Fibroblast of lung (primary cell): ENCODE measurements around the gene KNTC1.
"Not testable (repeated sequence)": the region's sequence is repeated elsewhere in the genome, so short reads cannot be mapped to it uniquely, and the experiment has no call there.

Experiments
- CTCF ChIP-seq, 2 donors: IDR thresholded peaks in 1 of 2; conservative IDR thresholded peaks in 1 of 2; 1 replicate in 1 of 2; 2 replicates in 1 of 2; pipeline ENCODE4 v1.5.1; 2011 to 2012; ENCODE audit warnings: low read length in 2 of 2, control low read depth in 1 of 2, inconsistent platforms in 1 of 2, low read depth in 1 of 2, mild to moderate bottlenecking in 1 of 2
- EZH2 ChIP-seq: IDR thresholded peaks from 2 replicates; pipeline ENCODE4 v1.5.1; 2012; ENCODE audit warnings: low read length, control low read depth, mild to moderate bottlenecking; ENCODE audit errors: missing control alignments

GRCh38 chr12:122486360-122486759 lies 40.7 kb upstream of the KNTC1 start:
- not testable (repeated sequence) for TF ChIP-seq CTCF (conservative IDR thresholded peaks at IDR 0.05 in 1 of 2, IDR thresholded peaks at IDR 0.05 in 1 of 2; ENCODE audit: low read depth in 1 of 2, low read length in 2 of 2); EZH2
